ENCODE results near the gene CCDC171. TPM values are rescaled to one million over a fixed set of nuclear protein-coding genes. Genes with fewer than 3 reads are reported as not detected.

Gene CCDC171
- total RNA-seq, 3 donors from 2014 or later (not counting 1 experiment from before 2014, with no cell fraction given), result 1.5 to 2.6 (median 2.2) TPM

GRCh38 chr9:15837079-15837679, 284.3 kb downstream of the CCDC171 start:
- Mint-ChIP-seq H3K27me3 (ENCODE audit: low read depth in 2 of 2) (no peaks in the 10 kb centered on the region), H3K4me1 (no peaks in the 10 kb centered on the region), H3K9me3 (no peaks in the 10 kb centered on the region), H3K27ac (no peak overlapping the region), H3K4me3 (no peak overlapping the region), H3K36me3 (no peaks in the 10 kb centered on the region)
- H3K4me1 ChIP-seq (ENCODE audit: control insufficient read depth, insufficient read depth, low read length), result no peaks in the 10 kb centered on the region
- no CpG with 5 or more reads among the region's 4 CpGs for WGBS (ENCODE audit: insufficient coverage)
- H3K4me3 ChIP-seq (ENCODE audit: low read length), result no peak overlapping the region
- H3K27ac ChIP-seq (ENCODE audit: low read length), result no peak overlapping the region
- no peaks in the 10 kb centered on the region for H3K27me3 ChIP-seq (ENCODE audit: control insufficient read depth, insufficient read depth, low read length)
- DNase-seq, result peak in 1 of 2 donors; percentile 66
- H3K36me3 ChIP-seq (ENCODE audit: control insufficient read depth, insufficient read depth, low read length), result no peaks in the 10 kb centered on the region
- TF ChIP-seq CTCF (IDR thresholded peaks at IDR 0.05), result peak; percentile 84
- ATAC-seq, result peak in 1 of 3 donors; percentile 51
- intact Hi-C loops (cut with micrococcal nuclease), result no loop called here
- no peaks in the 10 kb centered on the region for H3K9me3 ChIP-seq (ENCODE audit: control insufficient read depth, insufficient read depth, low read length)

GRCh38 chr9:15842051-15842450, 289.2 kb downstream of the CCDC171 start:
- WGBS (ENCODE audit: insufficient coverage), result no CpG with 5 or more reads among the region's 3 CpGs
- H3K27ac ChIP-seq (ENCODE audit: low read length), result no peak overlapping the region
- H3K27me3 ChIP-seq (ENCODE audit: control insufficient read depth, insufficient read depth, low read length), result no peaks in the 10 kb centered on the region
- DNase-seq (no peak), ATAC-seq (no peak)
- H3K27me3 Mint-ChIP-seq (ENCODE audit: low read depth in 2 of 2), result no peaks in the 10 kb centered on the region
- H3K4me1 ChIP-seq (ENCODE audit: control insufficient read depth, insufficient read depth, low read length), result no peaks in the 10 kb centered on the region
- no peaks in the 10 kb centered on the region for H3K9me3 Mint-ChIP-seq
- no peaks in the 10 kb centered on the region for H3K36me3 Mint-ChIP-seq
- intact Hi-C loops (cut with micrococcal nuclease), result no loop called here
- no peaks in the 10 kb centered on the region for H3K9me3 ChIP-seq (ENCODE audit: control insufficient read depth, insufficient read depth, low read length)
- no peak for TF ChIP-seq CTCF (IDR thresholded peaks at IDR 0.05)
- no peak overlapping the region for H3K4me3 ChIP-seq (ENCODE audit: low read length)
- no peaks in the 10 kb centered on the region for H3K4me1 Mint-ChIP-seq
- no peak overlapping the region for H3K4me3 Mint-ChIP-seq
- H3K27ac Mint-ChIP-seq, result no peak overlapping the region
- no peaks in the 10 kb centered on the region for H3K36me3 ChIP-seq (ENCODE audit: control insufficient read depth, insufficient read depth, low read length)

GRCh38 chr9:15843316-15843715, 290.5 kb downstream of the CCDC171 start:
- H3K27me3 ChIP-seq (ENCODE audit: control insufficient read depth, insufficient read depth, low read length), result no peaks in the 10 kb centered on the region
- intact Hi-C loops (cut with micrococcal nuclease), result no loop called here
- DNase-seq (no peak), ATAC-seq (no peak)
- no peak for TF ChIP-seq CTCF (IDR thresholded peaks at IDR 0.05)
- Mint-ChIP-seq H3K27me3 (ENCODE audit: low read depth in 2 of 2) (no peaks in the 10 kb centered on the region), H3K27ac (no peak overlapping the region), H3K36me3 (no peaks in the 10 kb centered on the region), H3K9me3 (no peaks in the 10 kb centered on the region), H3K4me3 (no peak overlapping the region), H3K4me1 (no peaks in the 10 kb centered on the region)
- H3K4me3 ChIP-seq (ENCODE audit: low read length), result no peak overlapping the region
- H3K9me3 ChIP-seq (ENCODE audit: control insufficient read depth, insufficient read depth, low read length), result no peaks in the 10 kb centered on the region
- no peak overlapping the region for H3K27ac ChIP-seq (ENCODE audit: low read length)
- no peaks in the 10 kb centered on the region for H3K36me3 ChIP-seq (ENCODE audit: control insufficient read depth, insufficient read depth, low read length)
- no peaks in the 10 kb centered on the region for H3K4me1 ChIP-seq (ENCODE audit: control insufficient read depth, insufficient read depth, low read length)

- no peaks in the 10 kb centered on the region for H3K36me3 Mint-ChIP-seq
- no peaks in the 10 kb centered on the region for H3K9me3 Mint-ChIP-seq
- no peak overlapping the region for H3K27ac Mint-ChIP-seq
- Histone ChIP-seq H3K27ac (ENCODE audit: low read length) (no peak overlapping the region), H3K9me3 (ENCODE audit: control insufficient read depth, insufficient read depth, low read length) (no peaks in the 10 kb centered on the region), H3K36me3 (ENCODE audit: control insufficient read depth, insufficient read depth, low read length) (no peaks in the 10 kb centered on the region), H3K27me3 (ENCODE audit: control insufficient read depth, insufficient read depth, low read length) (no peaks in the 10 kb centered on the region), H3K4me1 (ENCODE audit: control insufficient read depth, insufficient read depth, low read length) (no peaks in the 10 kb centered on the region), H3K4me3 (ENCODE audit: low read length) (no peak overlapping the region)
- no peaks in the 10 kb centered on the region for H3K27me3 Mint-ChIP-seq (ENCODE audit: low read depth in 2 of 2)
- H3K4me3 Mint-ChIP-seq, result no peak overlapping the region
- intact Hi-C loops (cut with micrococcal nuclease), result no loop called here
- 95% methylated on average over 2 of the region's 2 CpGs for WGBS (ENCODE audit: insufficient coverage)
- DNase-seq, result no peak
- H3K4me1 Mint-ChIP-seq, result no peaks in the 10 kb centered on the region
- no peak for ATAC-seq
- TF ChIP-seq CTCF (IDR thresholded peaks at IDR 0.05), result no peak
Observed at GRCh38 chr9:15843931-15844330, 291.1 kb downstream of the CCDC171 start.
